Endothelial cell of umbilical vein (primary cell): Measurements from ENCODE around the gene RIPOR1.

Experiments
- CTCF ChIP-seq, 2 donors: IDR thresholded peaks; 1 replicate in 1 of 2; 2 replicates in 1 of 2; pipeline ENCODE4 v1.5.1; 2011; ENCODE audit warnings: low read length in 2 of 2, mild to moderate bottlenecking in 2 of 2, moderate library complexity in 2 of 2, control low read depth in 1 of 2, inconsistent platforms in 1 of 2, low read depth in 1 of 2; ENCODE audit not compliant: insufficient read depth in 1 of 2; ENCODE audit errors: extremely low read depth in 1 of 2
- POLR2A ChIP-seq: IDR thresholded peaks from 2 replicates; pipeline ENCODE4 v1.6.1; 2012; ENCODE audit warnings: low read depth, mild to moderate bottlenecking, control low read depth, low read length

DNA sequence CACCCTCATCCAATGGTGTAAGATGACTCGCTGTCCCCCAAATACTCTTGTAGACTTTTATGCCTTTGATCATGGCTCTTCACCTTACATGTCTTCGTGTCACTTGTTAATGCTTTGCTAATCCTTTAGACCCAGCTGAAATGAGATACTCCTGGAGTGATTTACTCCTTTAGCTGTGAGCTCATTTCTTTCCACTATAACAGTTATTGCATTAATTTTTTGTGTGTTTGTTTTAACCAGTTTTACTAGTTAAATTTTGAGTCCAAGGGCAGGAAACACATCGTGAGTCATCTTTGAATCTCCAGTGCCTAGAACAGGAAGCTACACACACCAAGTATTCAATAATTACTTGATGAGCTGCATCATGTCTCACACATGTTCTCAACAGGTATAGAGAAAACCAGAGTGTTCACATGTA lies 27.2 kb downstream of the RIPOR1 start:
- TF ChIP-seq CTCF (IDR thresholded peaks at IDR 0.05; ENCODE audit: extremely low read depth in 1 of 2, insufficient read depth in 1 of 2, low read depth in 1 of 2, low read length in 2 of 2) (no peak), POLR2A (no peak)
